Endothelial cell of umbilical vein (primary cell): ENCODE data around the gene SH3BGRL2. TPM values are rescaled to one million over a fixed set of nuclear protein-coding genes. Genes with fewer than 3 reads are reported as not detected.

Experiments used
- BruUV-seq: library from RNA; stranded (reverse); fragments of 400-500 nt; replicated peaks from 2 replicates; lab custom pipeline; 2021; lab: Mats Ljungman, UMichigan
- CTCF ChIA-PET: fragments of 300-600, 350-600 bp; sonication (Branson Sonifier 250); formaldehyde crosslinking; loops from one replicate; lab custom pipeline; 2021; ENCODE audit warnings: antibody characterized with exemption, inconsistent platforms; lab: Charles Lee
- POLR2A ChIA-PET: fragments of 300-600, 350-600 bp; sonication (Branson Sonifier 250); formaldehyde crosslinking; loops from one replicate; lab custom pipeline; 2021; ENCODE audit warnings: antibody characterized with exemption, inconsistent platforms; lab: Charles Lee
- DNase-seq: peaks from one replicate; pipeline ENCODE4 v3.0.0-alpha.2; 2011; ENCODE audit warnings: low read depth, low spot score
- FAIRE-seq: peaks from 2 replicates; lab custom pipeline; 2011; peaks lifted over from hg19 to GRCh38; lab: Jason Lieb, UNC
- H2AFZ ChIP-seq: 2 replicates; pipeline ENCODE4 v1.6.0; 2012; ENCODE audit warnings: low read depth, low read length, control low read depth, inconsistent platforms
- H3K27ac ChIP-seq: 2 replicates; pipeline ENCODE4 v1.5.1; 2011; ENCODE audit warnings: low read depth, mild to moderate bottlenecking, control low read depth, low read length, moderate library complexity; ENCODE audit not compliant: insufficient read depth
- H3K27me3 ChIP-seq, 2 experiments: 2 replicates each; pipeline versions ENCODE4 v1.6.0 to v1.6.1; 2011; ENCODE audit warnings: low read length in 2 of 2, mixed read lengths in 1 of 2; ENCODE audit not compliant: control insufficient read depth in 2 of 2, insufficient read depth in 2 of 2
- H3K36me3 ChIP-seq, 2 experiments: 2 replicates in 1 of 2; 3 replicates in 1 of 2; pipeline ENCODE4 v1.5.1; 2011; ENCODE audit warnings: low read length in 2 of 2, mild to moderate bottlenecking in 1 of 2, moderate library complexity in 1 of 2; ENCODE audit not compliant: control insufficient read depth in 2 of 2, insufficient read depth in 2 of 2; ENCODE audit errors: extremely low read depth in 1 of 2
- H3K4me1 ChIP-seq: 3 replicates; pipeline ENCODE4 v1.5.1; 2011; ENCODE audit warnings: mild to moderate bottlenecking, low read length; ENCODE audit not compliant: control insufficient read depth, insufficient read depth; ENCODE audit errors: extremely low read depth
- H3K4me2 ChIP-seq: 2 replicates; pipeline ENCODE4 v1.6.1; 2011; ENCODE audit warnings: low read length, control low read depth, mixed read lengths; ENCODE audit not compliant: insufficient read depth
- H3K4me3 ChIP-seq, 3 experiments: fragments of 200-600 bp in 1 of 3; sonication (generic), shearing (Covaris generic) in 1 of 3; replicated peaks in 1 of 3; 2 replicates each; pipeline ENCODE4 v1.5.1; 2011 to 2016; ENCODE audit warnings: control low read depth in 3 of 3, low read length in 3 of 3, mild to moderate bottlenecking in 2 of 3, inconsistent platforms in 1 of 3, low read depth in 1 of 3, moderate library complexity in 1 of 3; ENCODE audit not compliant: insufficient read depth in 1 of 3
- H3K79me2 ChIP-seq: 2 replicates; pipeline ENCODE4 v1.6.0; 2012; ENCODE audit warnings: low read length, inconsistent platforms; ENCODE audit not compliant: control insufficient read depth, insufficient read depth
- H3K9ac ChIP-seq: replicated peaks from 2 replicates; pipeline ENCODE3; 2011; ENCODE audit warnings: low read length, control low read depth; ENCODE audit not compliant: insufficient read depth; ENCODE audit errors: extremely low read depth
- H3K9me1 ChIP-seq: replicated peaks from 3 replicates; pipeline ENCODE4 v1.6.0; 2011; ENCODE audit warnings: mild to moderate bottlenecking, low read length; ENCODE audit not compliant: control insufficient read depth, insufficient read depth; ENCODE audit errors: extremely low read depth
- H3K9me3 ChIP-seq: replicated peaks from 2 replicates; pipeline ENCODE4 v1.5.1; 2012; ENCODE audit warnings: low read length, inconsistent platforms; ENCODE audit not compliant: control insufficient read depth, insufficient read depth
- H4K20me1 ChIP-seq: replicated peaks from 2 replicates; pipeline ENCODE3; 2011; ENCODE audit warnings: mild to moderate bottlenecking, low read length; ENCODE audit not compliant: control insufficient read depth, insufficient read depth; ENCODE audit errors: extremely low read depth
- CTCF ChIP-seq, 2 donors: IDR thresholded peaks; 1 replicate in 1 of 2; 2 replicates in 1 of 2; pipeline ENCODE4 v1.5.1; 2011; ENCODE audit warnings: low read length in 2 of 2, mild to moderate bottlenecking in 2 of 2, moderate library complexity in 2 of 2, control low read depth in 1 of 2, inconsistent platforms in 1 of 2, low read depth in 1 of 2; ENCODE audit not compliant: insufficient read depth in 1 of 2; ENCODE audit errors: extremely low read depth in 1 of 2
- EZH2 ChIP-seq: IDR thresholded peaks from 2 replicates; pipeline ENCODE4 v1.6.1; 2012; ENCODE audit warnings: borderline replicate concordance, low read depth, mild to moderate bottlenecking, moderate library complexity, low read length, inconsistent platforms; ENCODE audit not compliant: severe bottlenecking
- FOS ChIP-seq: IDR thresholded peaks from 2 replicates; pipeline ENCODE4 v1.6.1; 2011; ENCODE audit warnings: mild to moderate bottlenecking, low read length, moderate library complexity, borderline replicate concordance; ENCODE audit not compliant: insufficient read depth
- GATA2 ChIP-seq: IDR thresholded peaks from 2 replicates; pipeline ENCODE4 v1.7.0; 2011; ENCODE audit warnings: low read depth, mild to moderate bottlenecking, moderate library complexity, mixed read lengths, low read length; ENCODE audit not compliant: insufficient read length, insufficient read depth
- JUN ChIP-seq: IDR thresholded peaks from 2 replicates; pipeline ENCODE4 v1.6.1; 2011; ENCODE audit warnings: borderline replicate concordance, low read depth; ENCODE audit not compliant: insufficient read length, insufficient read depth
- MAX ChIP-seq: IDR thresholded peaks from 2 replicates; pipeline ENCODE4 v1.6.1; 2011; ENCODE audit not compliant: insufficient read depth, insufficient read length
- MYC ChIP-seq: IDR thresholded peaks from one replicate; pipeline ENCODE4 v1.6.1; 2011; ENCODE audit warnings: mild to moderate bottlenecking, low read depth, low read length
- POLR2A ChIP-seq: IDR thresholded peaks from 2 replicates; pipeline ENCODE4 v1.6.1; 2012; ENCODE audit warnings: low read depth, mild to moderate bottlenecking, control low read depth, low read length
- POLR2AphosphoS5 ChIP-seq: IDR thresholded peaks from 2 replicates; pipeline ENCODE4 v1.6.1; 2012; ENCODE audit warnings: low read depth, mild to moderate bottlenecking, control low read depth, low read length, moderate library complexity; ENCODE audit not compliant: insufficient read depth
- dilution Hi-C: fragments of 300-500 bp; cut with MboI; formaldehyde crosslinking; loops from one replicate; pipeline ENCODE4 v1.15.0; 2019; ENCODE audit warnings: low sequenced_read_pairs; ENCODE audit not compliant: extremely low pct_ligation_motif_present
- intact Hi-C: fragments of 100-400 bp; cut with micrococcal nuclease; formaldehyde crosslinking; loops from one replicate; pipeline ENCODE4 v1.10.0; 2022
- polyA plus RNA-seq, 4 experiments: library from polyadenylated mRNA; depleted of rRNA in 3 of 4; stranded (reverse) in 3 of 4; unstranded in 1 of 4; fragments of >200 nt; gene quantifications; 2 replicates each; pipeline versions ENCODE4 v1.2.1 to v1.2.3, GENCODE V29; 2011 to 2012; ENCODE audit warnings: missing spikeins in 1 of 4
- total RNA-seq: library from RNA; stranded (reverse); gene quantifications from 2 replicates; pipeline ENCODE4 v1.2.3, GENCODE V29; 2021

The SH3BGRL2 gene
- total and polyA plus RNA-seq, 2 donors (not counting 3 experiments of a cell fraction or from before 2014, with no cell fraction given): 3.2 to 10.7 TPM

GRCh38 chr6:79608334-79609224 is 22.6 kb upstream of the SH3BGRL2 start:
- Histone ChIP-seq H3K9me3 (no peaks in the 10 kb centered on the region), H3K9me1 (no peaks in the 10 kb centered on the region), H2AFZ (no peak overlapping the region), H3K79me2 (no peaks in the 10 kb centered on the region), H3K4me3 (no peak overlapping the region), H3K36me3 (no peaks in the 10 kb centered on the region), H3K4me1 (no peaks in the 10 kb centered on the region), H3K27ac (no peak overlapping the region), H3K9ac (no peak overlapping the region), H3K4me2 (no peak overlapping the region), H4K20me1 (no peaks in the 10 kb centered on the region), H3K27me3 (no peaks in the 10 kb centered on the region)
- DNase-seq: no peak
- no peak for FAIRE-seq
- BruUV-seq: no TSS peak
- CTCF ChIA-PET: interaction anchor here (1.4 kb wide), 1 partner anchor 16 kb away, joined by 5 read pairs; no protein-coding TSS in a partner anchor
- TF ChIP-seq MYC (no peak), JUN (no peak), EZH2 (no peak), GATA2 (no peak), POLR2A (no peak), POLR2AphosphoS5 (no peak)
- intact Hi-C loops (no loop called here), dilution Hi-C loops (no loop called here)
- POLR2A ChIA-PET: no interaction called here

- no peak overlapping the region for H3K4me3 ChIP-seq
- no peaks in the 10 kb centered on the region for H3K9me3 ChIP-seq
- intact Hi-C loops (no loop called here), dilution Hi-C loops (no loop called here)
- H4K20me1 ChIP-seq: no peaks in the 10 kb centered on the region
- no TSS peak for BruUV-seq
- ChIA-PET CTCF (no interaction called here), POLR2A (no interaction called here)
- no peak overlapping the region for H2AFZ ChIP-seq
- no peak overlapping the region for H3K27ac ChIP-seq
- no peaks in the 10 kb centered on the region for H3K36me3 ChIP-seq
- H3K27me3 ChIP-seq: no peaks in the 10 kb centered on the region
- no peaks in the 10 kb centered on the region for H3K4me1 ChIP-seq
- no peak overlapping the region for H3K4me2 ChIP-seq
- no peak overlapping the region for H3K9ac ChIP-seq
- no peak for DNase-seq
- FAIRE-seq: no peak
- H3K79me2 ChIP-seq: no peaks in the 10 kb centered on the region
- H3K9me1 ChIP-seq: no peaks in the 10 kb centered on the region
- TF ChIP-seq CTCF (IDR thresholded peaks at IDR 0.05; ENCODE audit: extremely low read depth in 1 of 2, insufficient read depth in 1 of 2, low read depth in 1 of 2, low read length in 2 of 2) (no peak), GATA2 (no peak), MYC (no peak), MAX (no peak), POLR2A (no peak), EZH2 (no peak), POLR2AphosphoS5 (no peak), JUN (no peak), FOS (no peak)
Observed at GRCh38 chr6:79609225-79609595, 21.9 kb upstream of the SH3BGRL2 start.
